ENCODE measurements around the gene AWAT2. TPM values are rescaled to one million over a fixed set of nuclear protein-coding genes. Genes with fewer than 3 reads are reported as not detected.

AWAT2 gene
- total and polyA plus RNA-seq, 7 donors, result 0.60 TPM; not detected in 6

DNA sequence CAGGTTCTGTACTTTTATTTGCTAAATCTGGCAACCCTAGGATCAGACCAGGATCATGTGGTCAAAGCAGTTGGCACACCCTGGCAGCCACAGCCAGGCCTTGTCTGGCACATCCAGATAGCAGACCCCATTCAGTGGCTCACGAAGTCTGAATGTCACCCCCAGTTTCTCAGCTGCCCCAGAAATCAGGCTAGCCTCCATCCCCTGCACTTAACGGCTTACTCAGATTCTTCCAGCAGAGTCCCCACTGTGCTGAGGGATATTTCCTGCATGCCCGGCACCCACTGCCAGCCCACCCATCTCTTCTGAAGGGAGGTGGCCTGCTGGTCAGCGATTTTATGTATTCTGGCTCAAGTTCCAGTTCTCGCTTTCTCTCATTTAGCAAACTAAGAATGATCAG, 4.7 kb upstream of the AWAT2 start:
- Histone ChIP-seq H3K9me3 (no peaks in the 10 kb centered on the region), H3K27ac (no peak overlapping the region), H3K27me3 (no peaks in the 10 kb centered on the region), H3K4me1 (no peaks in the 10 kb centered on the region), H3K36me3 (no peaks in the 10 kb centered on the region), H3K4me3 (no peak overlapping the region)
- intact Hi-C loops (cut with DNase I), result no loop called here
- no peak for DNase-seq
- 86 to 91% methylated on average over 5 of the region's 5 CpGs for WGBS, 2 donors
- TF ChIP-seq POLR2A (IDR thresholded peaks at IDR 0.05) (no peak), POLR2AphosphoS5 (IDR thresholded peaks at IDR 0.05) (no peak), EP300 (IDR thresholded peaks at IDR 0.05) (no peak)
- TF ChIP-seq, protein P1, sequence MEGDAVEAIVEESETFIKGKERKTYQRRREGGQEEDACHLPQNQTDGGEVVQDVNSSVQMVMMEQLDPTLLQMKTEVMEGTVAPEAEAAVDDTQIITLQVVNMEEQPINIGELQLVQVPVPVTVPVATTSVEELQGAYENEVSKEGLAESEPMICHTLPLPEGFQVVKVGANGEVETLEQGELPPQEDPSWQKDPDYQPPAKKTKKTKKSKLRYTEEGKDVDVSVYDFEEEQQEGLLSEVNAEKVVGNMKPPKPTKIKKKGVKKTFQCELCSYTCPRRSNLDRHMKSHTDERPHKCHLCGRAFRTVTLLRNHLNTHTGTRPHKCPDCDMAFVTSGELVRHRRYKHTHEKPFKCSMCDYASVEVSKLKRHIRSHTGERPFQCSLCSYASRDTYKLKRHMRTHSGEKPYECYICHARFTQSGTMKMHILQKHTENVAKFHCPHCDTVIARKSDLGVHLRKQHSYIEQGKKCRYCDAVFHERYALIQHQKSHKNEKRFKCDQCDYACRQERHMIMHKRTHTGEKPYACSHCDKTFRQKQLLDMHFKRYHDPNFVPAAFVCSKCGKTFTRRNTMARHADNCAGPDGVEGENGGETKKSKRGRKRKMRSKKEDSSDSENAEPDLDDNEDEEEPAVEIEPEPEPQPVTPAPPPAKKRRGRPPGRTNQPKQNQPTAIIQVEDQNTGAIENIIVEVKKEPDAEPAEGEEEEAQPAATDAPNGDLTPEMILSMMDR (IDR thresholded peaks at IDR 0.05), result no peak

DNA sequence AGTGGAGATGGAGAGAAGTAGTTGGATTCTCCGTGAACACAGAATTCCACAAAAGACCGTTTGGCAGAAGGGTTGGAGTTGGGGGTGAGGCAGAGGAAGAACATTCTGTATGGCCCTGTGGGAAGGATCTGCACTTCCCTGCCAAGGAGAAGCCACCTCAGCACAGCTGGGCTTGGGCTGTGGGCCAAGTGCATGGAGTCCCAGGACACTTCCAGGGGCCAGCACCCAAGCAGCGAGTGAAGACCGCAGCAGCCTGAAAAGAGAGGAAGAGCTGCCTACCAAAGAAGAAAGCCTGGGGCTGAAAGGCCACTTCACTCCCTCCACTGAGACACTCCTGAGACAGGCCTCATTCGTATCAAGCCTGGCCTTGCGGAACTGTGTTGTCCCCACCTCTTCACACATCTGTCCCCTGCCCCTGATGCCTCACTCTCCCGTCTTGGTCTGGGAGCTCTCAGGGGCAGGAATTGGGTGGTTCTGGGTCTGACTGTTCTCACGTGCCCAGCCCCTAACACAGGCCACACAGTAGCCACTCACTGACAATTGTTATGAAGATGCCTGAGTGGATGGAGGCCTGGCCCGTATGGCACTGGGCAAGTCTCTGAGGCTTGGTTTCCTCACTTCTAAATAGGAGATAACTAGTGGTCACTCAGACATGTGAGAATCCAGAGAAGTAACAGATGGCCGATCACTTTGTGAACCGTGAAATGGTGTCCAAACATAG, 3.3 kb upstream of the AWAT2 start:
- TF ChIP-seq, protein P1 (IDR thresholded peaks at IDR 0.05), result no peak
- TF ChIP-seq POLR2AphosphoS5 (IDR thresholded peaks at IDR 0.05) (no peak), EP300 (IDR thresholded peaks at IDR 0.05) (no peak), POLR2A (IDR thresholded peaks at IDR 0.05) (no peak)
- DNase-seq, result no peak

DNA sequence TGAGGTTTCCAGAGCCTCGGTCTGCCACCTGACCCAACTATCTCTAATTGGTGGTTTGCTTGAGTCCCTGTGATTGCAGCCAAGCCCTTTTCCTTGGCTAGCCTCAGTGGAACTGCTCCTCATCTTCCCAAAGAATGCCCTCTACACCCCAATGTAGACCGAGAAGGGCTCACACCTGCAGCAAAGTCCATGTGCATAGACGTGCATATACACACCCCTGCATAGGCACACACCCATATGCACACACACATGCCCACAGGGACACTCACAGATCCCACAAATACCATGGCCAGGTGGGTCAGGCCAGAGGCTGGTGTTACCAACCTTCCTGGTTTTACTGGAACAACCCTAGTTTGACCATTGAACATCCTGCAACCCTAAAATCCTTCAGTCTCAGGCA, 332 bp downstream of the AWAT2 start:
- Histone ChIP-seq H3K27ac (no peak overlapping the region), H3K4me3 (no peak overlapping the region), H3K36me3 (no peaks in the 10 kb centered on the region), H3K27me3 (no peaks in the 10 kb centered on the region), H3K4me1 (no peaks in the 10 kb centered on the region), H3K9me3 (no peaks in the 10 kb centered on the region)
- DNase-seq, result no peak
- intact Hi-C loops (cut with DNase I), result no loop called here
- WGBS, 2 donors, result 63 to 87% methylated on average over 3 of the region's 3 CpGs
- TF ChIP-seq POLR2AphosphoS5 (IDR thresholded peaks at IDR 0.05) (no peak), POLR2A (IDR thresholded peaks at IDR 0.05) (no peak), EP300 (IDR thresholded peaks at IDR 0.05) (no peak)
- TF ChIP-seq, protein P1 (IDR thresholded peaks at IDR 0.05), result no peak

More for the DNA sequence above, 3.3 kb upstream of the AWAT2 start:
- intact Hi-C loops (cut with DNase I), result no loop called here
- Histone ChIP-seq H3K4me1 (no peaks in the 10 kb centered on the region), H3K27me3 (no peaks in the 10 kb centered on the region), H3K9me3 (no peaks in the 10 kb centered on the region), H3K4me3 (no peak overlapping the region), H3K27ac (no peak overlapping the region), H3K36me3 (no peaks in the 10 kb centered on the region)
- WGBS, 2 donors, result 79 to 85% methylated on average over 11 of the region's 11 CpGs

DNA sequence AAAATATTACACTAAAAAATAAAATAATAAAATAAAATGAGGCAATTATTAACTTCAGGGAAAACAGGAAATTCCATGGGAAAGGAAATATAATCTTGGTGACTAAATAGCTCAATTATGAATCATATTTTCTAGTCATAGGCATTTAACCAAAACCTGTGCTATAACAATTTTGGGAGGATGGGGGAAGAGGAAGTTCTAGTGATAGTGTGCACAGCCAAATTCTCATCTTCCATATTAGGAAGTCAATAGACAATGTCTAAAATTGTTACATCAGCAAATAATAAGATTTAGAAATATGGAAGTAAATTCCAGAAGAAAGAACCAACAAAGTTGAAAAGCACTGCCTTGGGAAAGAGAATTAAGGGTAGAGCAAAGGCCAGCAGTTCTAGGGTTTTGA, 2.8 kb downstream of the AWAT2 start:
- intact Hi-C loops (cut with DNase I), result no loop called here
- H3K4me1 ChIP-seq, result no peaks in the 10 kb centered on the region
- no peaks in the 10 kb centered on the region for H3K9me3 ChIP-seq
- no peak for TF ChIP-seq EP300 (IDR thresholded peaks at IDR 0.05)
- TF ChIP-seq, protein P1 (IDR thresholded peaks at IDR 0.05), result no peak
- no peak for TF ChIP-seq POLR2A (IDR thresholded peaks at IDR 0.05)
- TF ChIP-seq POLR2AphosphoS5 (IDR thresholded peaks at IDR 0.05), result no peak
- no peak overlapping the region for H3K27ac ChIP-seq
- H3K4me3 ChIP-seq, result no peak overlapping the region
- no peaks in the 10 kb centered on the region for H3K27me3 ChIP-seq
- H3K36me3 ChIP-seq, result no peaks in the 10 kb centered on the region
- DNase-seq, result no peak
